HL-60 (cell line): ENCODE results near the gene ITGA5.

ENCODE experiments used
- GABPA ChIP-seq: IDR thresholded peaks from 2 replicates; pipeline ENCODE4 v1.6.1; 2012; ENCODE audit warnings: low read depth
- POLR2AphosphoS5 ChIP-seq: IDR thresholded peaks from 2 replicates; pipeline ENCODE4 v1.6.1; 2012; ENCODE audit warnings: low read depth
- SPI1 ChIP-seq: IDR thresholded peaks from 2 replicates; pipeline ENCODE4 v1.6.1; 2012; ENCODE audit warnings: low read depth, mild to moderate bottlenecking, borderline replicate concordance
- TF ChIP-seq, protein P1 (sequence below): IDR thresholded peaks from one replicate; pipeline ENCODE4 v1.5.1; 2011; ENCODE audit warnings: low read length, control low read depth, inconsistent platforms; ENCODE audit not compliant: insufficient read depth
- TF ChIP-seq, protein P2 (sequence below): IDR thresholded peaks from 2 replicates; pipeline ENCODE4 v1.6.1; 2012; ENCODE audit warnings: low read depth; ENCODE audit not compliant: insufficient replicate concordance

DNA sequence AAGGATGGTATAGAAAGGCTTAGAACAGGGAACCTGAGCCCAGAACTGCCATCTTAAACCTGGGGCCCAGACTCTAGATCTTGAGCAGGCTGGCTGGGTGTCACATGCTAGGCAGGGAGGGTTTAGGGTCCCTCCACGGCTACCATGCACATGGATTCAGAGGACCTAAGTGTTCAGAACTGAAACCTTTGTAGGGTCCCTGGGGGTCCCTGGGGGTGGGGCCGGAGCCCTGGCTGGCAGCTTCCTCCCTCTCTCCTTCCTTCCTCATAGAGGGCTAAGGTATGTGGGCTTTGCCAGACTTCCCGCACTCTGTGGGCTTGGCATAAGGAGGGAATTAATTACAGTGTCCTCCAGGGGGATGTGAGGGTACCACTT lies 29.9 kb downstream of the ITGA5 start:
- TF ChIP-seq, protein P1, sequence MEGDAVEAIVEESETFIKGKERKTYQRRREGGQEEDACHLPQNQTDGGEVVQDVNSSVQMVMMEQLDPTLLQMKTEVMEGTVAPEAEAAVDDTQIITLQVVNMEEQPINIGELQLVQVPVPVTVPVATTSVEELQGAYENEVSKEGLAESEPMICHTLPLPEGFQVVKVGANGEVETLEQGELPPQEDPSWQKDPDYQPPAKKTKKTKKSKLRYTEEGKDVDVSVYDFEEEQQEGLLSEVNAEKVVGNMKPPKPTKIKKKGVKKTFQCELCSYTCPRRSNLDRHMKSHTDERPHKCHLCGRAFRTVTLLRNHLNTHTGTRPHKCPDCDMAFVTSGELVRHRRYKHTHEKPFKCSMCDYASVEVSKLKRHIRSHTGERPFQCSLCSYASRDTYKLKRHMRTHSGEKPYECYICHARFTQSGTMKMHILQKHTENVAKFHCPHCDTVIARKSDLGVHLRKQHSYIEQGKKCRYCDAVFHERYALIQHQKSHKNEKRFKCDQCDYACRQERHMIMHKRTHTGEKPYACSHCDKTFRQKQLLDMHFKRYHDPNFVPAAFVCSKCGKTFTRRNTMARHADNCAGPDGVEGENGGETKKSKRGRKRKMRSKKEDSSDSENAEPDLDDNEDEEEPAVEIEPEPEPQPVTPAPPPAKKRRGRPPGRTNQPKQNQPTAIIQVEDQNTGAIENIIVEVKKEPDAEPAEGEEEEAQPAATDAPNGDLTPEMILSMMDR = no peak
- TF ChIP-seq POLR2AphosphoS5 (no peak), GABPA (no peak), SPI1 (no peak)
- TF ChIP-seq, protein P2, sequence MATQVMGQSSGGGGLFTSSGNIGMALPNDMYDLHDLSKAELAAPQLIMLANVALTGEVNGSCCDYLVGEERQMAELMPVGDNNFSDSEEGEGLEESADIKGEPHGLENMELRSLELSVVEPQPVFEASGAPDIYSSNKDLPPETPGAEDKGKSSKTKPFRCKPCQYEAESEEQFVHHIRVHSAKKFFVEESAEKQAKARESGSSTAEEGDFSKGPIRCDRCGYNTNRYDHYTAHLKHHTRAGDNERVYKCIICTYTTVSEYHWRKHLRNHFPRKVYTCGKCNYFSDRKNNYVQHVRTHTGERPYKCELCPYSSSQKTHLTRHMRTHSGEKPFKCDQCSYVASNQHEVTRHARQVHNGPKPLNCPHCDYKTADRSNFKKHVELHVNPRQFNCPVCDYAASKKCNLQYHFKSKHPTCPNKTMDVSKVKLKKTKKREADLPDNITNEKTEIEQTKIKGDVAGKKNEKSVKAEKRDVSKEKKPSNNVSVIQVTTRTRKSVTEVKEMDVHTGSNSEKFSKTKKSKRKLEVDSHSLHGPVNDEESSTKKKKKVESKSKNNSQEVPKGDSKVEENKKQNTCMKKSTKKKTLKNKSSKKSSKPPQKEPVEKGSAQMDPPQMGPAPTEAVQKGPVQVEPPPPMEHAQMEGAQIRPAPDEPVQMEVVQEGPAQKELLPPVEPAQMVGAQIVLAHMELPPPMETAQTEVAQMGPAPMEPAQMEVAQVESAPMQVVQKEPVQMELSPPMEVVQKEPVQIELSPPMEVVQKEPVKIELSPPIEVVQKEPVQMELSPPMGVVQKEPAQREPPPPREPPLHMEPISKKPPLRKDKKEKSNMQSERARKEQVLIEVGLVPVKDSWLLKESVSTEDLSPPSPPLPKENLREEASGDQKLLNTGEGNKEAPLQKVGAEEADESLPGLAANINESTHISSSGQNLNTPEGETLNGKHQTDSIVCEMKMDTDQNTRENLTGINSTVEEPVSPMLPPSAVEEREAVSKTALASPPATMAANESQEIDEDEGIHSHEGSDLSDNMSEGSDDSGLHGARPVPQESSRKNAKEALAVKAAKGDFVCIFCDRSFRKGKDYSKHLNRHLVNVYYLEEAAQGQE = no peak
